Measurements from ENCODE around the gene PHB1.
"Not testable (repeated sequence)": the region's sequence is repeated elsewhere in the genome, so short reads cannot be mapped to it uniquely, and the experiment has no call there.

PHB1 gene

GRCh38 chr17:49372425-49372824 lies 42.3 kb downstream of the PHB1 start:
- DNase-seq, result no peak

- no peak for DNase-seq
These were observed 43.5 kb downstream of the PHB1 start for GRCh38 chr17:49370971-49371834.

- DNase-seq, result no peak
These were observed 44.9 kb downstream of the PHB1 start for GRCh38 chr17:49369760-49370159.

GRCh38 chr17:49369089-49369488 lies 45.6 kb downstream of the PHB1 start:
- DNase-seq, result no peak

- DNase-seq, result no peak
These were observed 49.0 kb downstream of the PHB1 start for GRCh38 chr17:49365667-49366066.

- DNase-seq, result not testable (repeated sequence)
These were observed 49.6 kb downstream of the PHB1 start for GRCh38 chr17:49365126-49365525.

GRCh38 chr17:49364119-49364518 lies 50.6 kb downstream of the PHB1 start:
- DNase-seq, result no peak

- DNase-seq, result no peak
These were observed 51.4 kb downstream of the PHB1 start for GRCh38 chr17:49363251-49363650.

- DNase-seq, result no peak
These were observed 52.0 kb downstream of the PHB1 start for GRCh38 chr17:49362723-49363117.

- DNase-seq, result peak; percentile 97 to 99
These were observed 52.6 kb downstream of the PHB1 start, which contains the start of gene ZNF652 for GRCh38 chr17:49361902-49362722. TSS of gene ZNF652 (minus strand) at chr17:49362250. CDS start at chr17:49317725, 44,525 bp downstream.

GRCh38 chr17:49361129-49361901 lies 53.4 kb downstream of the PHB1 start:
- DNase-seq, result peak; percentile 38 to 69

- DNase-seq, result peak in 1 of 2 experiments; percentile 23
These were observed 53.9 kb downstream of the PHB1 start for GRCh38 chr17:49360796-49361128.

GRCh38 chr17:49359990-49360795 lies 54.5 kb downstream of the PHB1 start:
- peak in 1 of 2 experiments; percentile 17 for DNase-seq

GRCh38 chr17:49358641-49359247 lies 55.9 kb downstream of the PHB1 start:
- DNase-seq, result no peak

GRCh38 chr17:49357516-49357915 lies 57.2 kb downstream of the PHB1 start:
- DNase-seq, result no peak

- DNase-seq, result no peak
These were observed 58.4 kb downstream of the PHB1 start for GRCh38 chr17:49356320-49356719.

All from NCI-H2081 (cell line).